ELR (cell line): Measurements from ENCODE around the gene SPHK1.

Experiments
- DNase-seq: peaks from one replicate; pipeline ENCODE4 v3.0.0-alpha.2; 2015; ENCODE audit warnings: low read depth

Gene SPHK1

GRCh38 chr17:76407509-76407908 lies 23.1 kb downstream of the SPHK1 start:
- DNase-seq: no peak

GRCh38 chr17:76408037-76408849 lies 23.8 kb downstream of the SPHK1 start:
- DNase-seq: peak; percentile 77

- no peak for DNase-seq
These were observed 26.0 kb downstream of the SPHK1 start for GRCh38 chr17:76410328-76410965.

- no peak for DNase-seq
These were observed 26.8 kb downstream of the SPHK1 start for GRCh38 chr17:76411247-76411646.

- peak; percentile 28 for DNase-seq
These were observed 30.2 kb downstream of the SPHK1 start for GRCh38 chr17:76414334-76415295.

GRCh38 chr17:76415786-76416185 lies 31.4 kb downstream of the SPHK1 start:
- no peak for DNase-seq

- no peak for DNase-seq
These were observed 32.0 kb downstream of the SPHK1 start for GRCh38 chr17:76416457-76416856.

- DNase-seq: no peak
These were observed 32.5 kb downstream of the SPHK1 start for GRCh38 chr17:76416899-76417298.

- no peak for DNase-seq
These were observed 33.2 kb downstream of the SPHK1 start for GRCh38 chr17:76417499-76418143.

- DNase-seq: no peak
These were observed 35.3 kb downstream of the SPHK1 start for GRCh38 chr17:76419576-76420260.

GRCh38 chr17:76420356-76421043 lies 36.1 kb downstream of the SPHK1 start:
- DNase-seq: no peak

- DNase-seq: no peak
These were observed 36.6 kb downstream of the SPHK1 start for GRCh38 chr17:76421044-76421407.

GRCh38 chr17:76422406-76422805 lies 38.0 kb downstream of the SPHK1 start:
- DNase-seq: no peak

- DNase-seq: no peak
These were observed 38.5 kb downstream of the SPHK1 start for GRCh38 chr17:76422860-76423259.

- no peak for DNase-seq
These were observed 42.4 kb downstream of the SPHK1 start for GRCh38 chr17:76426853-76427252.

GRCh38 chr17:76427501-76428231 lies 43.3 kb downstream of the SPHK1 start:
- no peak for DNase-seq

- DNase-seq: no peak
These were observed 44.1 kb downstream of the SPHK1 start for GRCh38 chr17:76428511-76428910.

GRCh38 chr17:76431509-76431908 lies 47.1 kb downstream of the SPHK1 start:
- no peak for DNase-seq

- DNase-seq: no peak
These were observed 47.6 kb downstream of the SPHK1 start for GRCh38 chr17:76432004-76432403.

- peak; percentile 66 for DNase-seq
These were observed 48.4 kb downstream of the SPHK1 start for GRCh38 chr17:76432712-76433336.
